CD4-positive, alpha-beta T cell treated with Interferon alpha-2 for 1 hour (primary cell): ENCODE measurements around the gene PLEKHG2.
A peak's percentile ranks its signal among the peaks of the same experiment; 100 is the strongest.

Experiments used
- DNase-seq, 2 donors: peaks; one replicate each; pipeline ENCODE4 v3.0.0-alpha.2; 2020 to 2022

Gene PLEKHG2

GRCh38 chr19:39405958-39406655, 6.4 kb upstream of the PLEKHG2 start:
- DNase-seq: peak; percentile 94 to 96

- DNase-seq: peak; percentile 94 to 96
Observed at GRCh38 chr19:39406656-39407409, 5.6 kb upstream of the PLEKHG2 start, which contains the start of gene ZFP36. Gene ZFP36, plus strand, starts transcription at chr19:39406847. Its CDS starts 58 bp downstream, at chr19:39406905.

GRCh38 chr19:39407410-39407659, 5.1 kb upstream of the PLEKHG2 start:
- DNase-seq: no peak

GRCh38 chr19:39407660-39408391, 4.6 kb upstream of the PLEKHG2 start:
- peak; percentile 74 to 81 for DNase-seq

GRCh38 chr19:39408392-39409207, 3.9 kb upstream of the PLEKHG2 start:
- peak; percentile 64 to 76 for DNase-seq

- peak; percentile 95 for DNase-seq
Observed at GRCh38 chr19:39409208-39410016, 3.1 kb upstream of the PLEKHG2 start.

- peak; percentile 90 to 91 for DNase-seq
Observed at GRCh38 chr19:39410017-39410830, 2.2 kb upstream of the PLEKHG2 start.

GRCh38 chr19:39410831-39411080, 1.7 kb upstream of the PLEKHG2 start:
- no peak for DNase-seq

- peak; percentile 75 to 79 for DNase-seq
Observed at GRCh38 chr19:39411081-39411831, 1.2 kb upstream of the PLEKHG2 start.

GRCh38 chr19:39411832-39412099, 703 bp upstream of the PLEKHG2 start:
- peak; percentile 92 to 94 for DNase-seq

- no peak for DNase-seq
Observed at GRCh38 chr19:39412867-39413271, 400 bp downstream of the PLEKHG2 start.

- peak; percentile 41 to 57 for DNase-seq
Observed at GRCh38 chr19:39413272-39413910, 922 bp downstream of the PLEKHG2 start.

- peak in 1 of 2 donors; percentile 43 for DNase-seq
Observed at GRCh38 chr19:39413911-39414608, 1.6 kb downstream of the PLEKHG2 start.

GRCh38 chr19:39415111-39416046, 2.9 kb downstream of the PLEKHG2 start:
- peak in 1 of 2 donors; percentile 37 for DNase-seq

GRCh38 chr19:39416152-39417120, 4.0 kb downstream of the PLEKHG2 start:
- DNase-seq: peak in 1 of 2 donors; percentile 36

GRCh38 chr19:39417463-39418181, 5.2 kb downstream of the PLEKHG2 start:
- peak in 1 of 2 donors; percentile 22 for DNase-seq
